NCI-H446 treated with DMSO at 0.1 percent for 48 hours (cell line): Measurements from ENCODE around the gene FSTL1.
A peak's percentile ranks its signal among the peaks of the same experiment; 100 is the strongest.

Experiments
- DNase-seq: peaks from one replicate; lab custom pipeline; 2025; lab: John Stamatoyannopoulos, UW

Gene FSTL1

GRCh38 chr3:120450600-120451271 lies at the start of gene FSTL1:
FSTL1 (minus strand) TSS chr3:120450992; CDS start chr3:120450746, 246 bp downstream.
- no peak for DNase-seq

GRCh38 chr3:120498556-120499346 lies 48.0 kb upstream of the FSTL1 start:
- DNase-seq = no peak

GRCh38 chr3:120497818-120498217 lies 47.0 kb upstream of the FSTL1 start:
- DNase-seq = peak; percentile 7

- DNase-seq = peak; percentile 67
These were observed 46.5 kb upstream of the FSTL1 start for GRCh38 chr3:120497336-120497735.

- peak; percentile 7 for DNase-seq
These were observed 45.6 kb upstream of the FSTL1 start for GRCh38 chr3:120496278-120497002.

GRCh38 chr3:120495809-120496208 lies 45.0 kb upstream of the FSTL1 start:
- no peak for DNase-seq

GRCh38 chr3:120492103-120492502 lies 41.3 kb upstream of the FSTL1 start:
- no peak for DNase-seq

GRCh38 chr3:120489421-120489820 lies 38.6 kb upstream of the FSTL1 start:
- DNase-seq = no peak

- DNase-seq = no peak
These were observed 37.5 kb upstream of the FSTL1 start for GRCh38 chr3:120488296-120488695.

GRCh38 chr3:120487191-120487650 lies 36.4 kb upstream of the FSTL1 start:
- peak; percentile 8 for DNase-seq

GRCh38 chr3:120481081-120481480 lies 30.3 kb upstream of the FSTL1 start:
- no peak for DNase-seq

GRCh38 chr3:120477781-120478180 lies 27.0 kb upstream of the FSTL1 start:
- no peak for DNase-seq

- no peak for DNase-seq
These were observed 25.1 kb upstream of the FSTL1 start for GRCh38 chr3:120475722-120476377.

- no peak for DNase-seq
These were observed 23.3 kb upstream of the FSTL1 start for GRCh38 chr3:120473896-120474675.

GRCh38 chr3:120473389-120473788 lies 22.6 kb upstream of the FSTL1 start:
- no peak for DNase-seq

GRCh38 chr3:120472121-120472844 lies 21.5 kb upstream of the FSTL1 start:
- DNase-seq = no peak

- no peak for DNase-seq
These were observed 20.9 kb upstream of the FSTL1 start for GRCh38 chr3:120471643-120472042.

- DNase-seq = peak; percentile 55
These were observed 20.1 kb upstream of the FSTL1 start for GRCh38 chr3:120470870-120471269.

GRCh38 chr3:120469882-120470301 lies 19.1 kb upstream of the FSTL1 start:
- DNase-seq = no peak

GRCh38 chr3:120469440-120469839 lies 18.6 kb upstream of the FSTL1 start:
- DNase-seq = no peak
